Measurements from ENCODE around the gene TOP2B.

Gene TOP2B

GRCh38 chr3:25664812-25665314 is at the start of gene TOP2B:
Gene TOP2B (minus strand): TSS chr3:25664907. CDS start chr3:25664297, 610 bp downstream.
- DNase-seq = peak; percentile 86 to 91

- DNase-seq = no peak
Observed at GRCh38 chr3:25713341-25713985, 48.8 kb upstream of the TOP2B start.

GRCh38 chr3:25711090-25711489 is 46.4 kb upstream of the TOP2B start:
- DNase-seq = no peak

- no peak for DNase-seq
Observed at GRCh38 chr3:25708036-25708435, 43.3 kb upstream of the TOP2B start.

GRCh38 chr3:25707268-25707926 is 42.7 kb upstream of the TOP2B start:
- DNase-seq = no peak

- DNase-seq = no peak
Observed at GRCh38 chr3:25706213-25706612, 41.5 kb upstream of the TOP2B start.

GRCh38 chr3:25697553-25697952 is 32.8 kb upstream of the TOP2B start:
- no peak for DNase-seq

GRCh38 chr3:25695731-25696420 is 31.2 kb upstream of the TOP2B start:
- no peak for DNase-seq

- DNase-seq = no peak
Observed at GRCh38 chr3:25693238-25693637, 28.5 kb upstream of the TOP2B start.

- DNase-seq = no peak
Observed at GRCh38 chr3:25692341-25692740, 27.6 kb upstream of the TOP2B start.

- DNase-seq = no peak
Observed at GRCh38 chr3:25690768-25691533, 26.2 kb upstream of the TOP2B start.

GRCh38 chr3:25689226-25689625 is 24.5 kb upstream of the TOP2B start:
- DNase-seq = no peak

- DNase-seq = no peak
Observed at GRCh38 chr3:25687742-25688141, 23.0 kb upstream of the TOP2B start.

GRCh38 chr3:25686766-25687165 is 22.1 kb upstream of the TOP2B start:
- no peak for DNase-seq

GRCh38 chr3:25683882-25684281 is 19.2 kb upstream of the TOP2B start:
- DNase-seq = no peak

GRCh38 chr3:25683410-25683809 is 18.7 kb upstream of the TOP2B start:
- DNase-seq = no peak

GRCh38 chr3:25679642-25680302 is 15.1 kb upstream of the TOP2B start:
- no peak for DNase-seq

- DNase-seq = no peak
Observed at GRCh38 chr3:25679166-25679565, 14.5 kb upstream of the TOP2B start.

GRCh38 chr3:25678581-25678980 is 13.9 kb upstream of the TOP2B start:
- no peak for DNase-seq

- no peak for DNase-seq
Observed at GRCh38 chr3:25677121-25677520, 12.4 kb upstream of the TOP2B start.

GRCh38 chr3:25674670-25675069 is 10.0 kb upstream of the TOP2B start:
- no peak for DNase-seq

- DNase-seq = no peak
Observed at GRCh38 chr3:25673738-25674298, 9.1 kb upstream of the TOP2B start.

All from Kasumi-1 (cell line).